Measurements from ENCODE around the gene CFAP97D1.

DNA sequence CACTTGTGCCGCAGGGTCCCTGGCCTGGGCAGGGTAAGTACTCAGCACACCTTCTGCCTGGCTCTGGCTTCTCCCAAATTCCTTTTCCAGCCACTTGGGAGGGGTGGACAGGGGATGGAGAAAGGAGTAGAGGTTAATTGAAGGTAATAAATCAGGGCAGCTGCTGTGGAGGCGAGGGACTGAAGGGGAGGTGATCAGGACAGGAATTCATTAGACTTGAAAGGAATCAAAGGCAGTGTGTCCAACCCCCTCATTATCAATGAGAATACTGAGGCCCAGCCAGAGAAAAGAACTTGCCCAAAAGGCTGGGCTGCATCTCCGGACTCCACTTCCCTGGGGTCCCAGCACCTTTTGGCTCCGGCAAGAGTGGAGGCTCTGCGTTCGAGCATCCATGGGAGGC, 24.0 kb upstream of the CFAP97D1 start:
- TF ChIP-seq, protein P1, sequence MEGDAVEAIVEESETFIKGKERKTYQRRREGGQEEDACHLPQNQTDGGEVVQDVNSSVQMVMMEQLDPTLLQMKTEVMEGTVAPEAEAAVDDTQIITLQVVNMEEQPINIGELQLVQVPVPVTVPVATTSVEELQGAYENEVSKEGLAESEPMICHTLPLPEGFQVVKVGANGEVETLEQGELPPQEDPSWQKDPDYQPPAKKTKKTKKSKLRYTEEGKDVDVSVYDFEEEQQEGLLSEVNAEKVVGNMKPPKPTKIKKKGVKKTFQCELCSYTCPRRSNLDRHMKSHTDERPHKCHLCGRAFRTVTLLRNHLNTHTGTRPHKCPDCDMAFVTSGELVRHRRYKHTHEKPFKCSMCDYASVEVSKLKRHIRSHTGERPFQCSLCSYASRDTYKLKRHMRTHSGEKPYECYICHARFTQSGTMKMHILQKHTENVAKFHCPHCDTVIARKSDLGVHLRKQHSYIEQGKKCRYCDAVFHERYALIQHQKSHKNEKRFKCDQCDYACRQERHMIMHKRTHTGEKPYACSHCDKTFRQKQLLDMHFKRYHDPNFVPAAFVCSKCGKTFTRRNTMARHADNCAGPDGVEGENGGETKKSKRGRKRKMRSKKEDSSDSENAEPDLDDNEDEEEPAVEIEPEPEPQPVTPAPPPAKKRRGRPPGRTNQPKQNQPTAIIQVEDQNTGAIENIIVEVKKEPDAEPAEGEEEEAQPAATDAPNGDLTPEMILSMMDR (conservative IDR thresholded peaks at IDR 0.05; ENCODE audit: low read length) = no peak
- no peak for TF ChIP-seq EZH2phosphoT487 (IDR thresholded peaks at IDR 0.05; ENCODE audit: borderline replicate concordance, low read depth, low read length)
